HG02623 (cell line): ENCODE results near the gene OR52D1.

Experiments
- ATAC-seq: cut with Tn5 transposase; IDR thresholded peaks from one replicate; pipeline ENCODE4 v1.9.1; 2021; ENCODE audit warnings: moderate library complexity; ENCODE audit not compliant: unreplicated experiment

The OR52D1 gene

GRCh38 chr11:5488385-5488784 is at the start of gene OR52D1:
OR52D1 (plus strand) TSS chr11:5488685; CDS start chr11:5488707, 22 bp downstream.
- no peak for ATAC-seq

- ATAC-seq = no peak
Measured at GRCh38 chr11:5441414-5441813, 47.1 kb upstream of the OR52D1 start, which contains the start of gene OR51I1. OR51I1 (minus strand) TSS chr11:5441514; CDS start chr11:5441514, 0 bp downstream.

- no peak for ATAC-seq
Measured at GRCh38 chr11:5443835-5444393, 44.6 kb upstream of the OR52D1 start.

GRCh38 chr11:5449023-5449422 is 39.5 kb upstream of the OR52D1 start, which contains the start of gene OR51I2:
OR51I2 (plus strand) TSS chr11:5449323; CDS start chr11:5453489, 4,166 bp downstream.
- ATAC-seq = no peak

- no peak for ATAC-seq
Measured at GRCh38 chr11:5449432-5449831, 39.1 kb upstream of the OR52D1 start.

GRCh38 chr11:5460983-5461621 is 27.4 kb upstream of the OR52D1 start:
- ATAC-seq = no peak

GRCh38 chr11:5467527-5467926 is 21.0 kb upstream of the OR52D1 start:
- ATAC-seq = no peak

GRCh38 chr11:5473921-5474320 is 14.6 kb upstream of the OR52D1 start:
- ATAC-seq = no peak

- ATAC-seq = no peak
Measured at GRCh38 chr11:5476186-5476819, 12.2 kb upstream of the OR52D1 start.

- no peak for ATAC-seq
Measured at GRCh38 chr11:5486003-5486402, 2.5 kb upstream of the OR52D1 start.

GRCh38 chr11:5486421-5486820 is 2.1 kb upstream of the OR52D1 start:
- ATAC-seq = no peak

GRCh38 chr11:5488798-5489399 is 414 bp downstream of the OR52D1 start:
- ATAC-seq = no peak

- no peak for ATAC-seq
Measured at GRCh38 chr11:5489576-5490357, 1.3 kb downstream of the OR52D1 start.

GRCh38 chr11:5499671-5500070 is 11.2 kb downstream of the OR52D1 start:
- no peak for ATAC-seq

- ATAC-seq = no peak
Measured at GRCh38 chr11:5500393-5500801, 11.9 kb downstream of the OR52D1 start.

- ATAC-seq = no peak
Measured at GRCh38 chr11:5504403-5504921, 16.0 kb downstream of the OR52D1 start.

GRCh38 chr11:5505363-5506048 is 17.0 kb downstream of the OR52D1 start:
- ATAC-seq = no peak

GRCh38 chr11:5507177-5507932 is 18.9 kb downstream of the OR52D1 start:
- no peak for ATAC-seq

- ATAC-seq = no peak
Measured at GRCh38 chr11:5507933-5508305, 19.4 kb downstream of the OR52D1 start.

- no peak for ATAC-seq
Measured at GRCh38 chr11:5508605-5509004, 20.1 kb downstream of the OR52D1 start.
